HEK293 (cell line): ENCODE measurements around the gene LCN2.

Source experiments
- SETDB1 ChIP-seq: IDR thresholded peaks from one replicate; pipeline ENCODE4 v1.6.1; 2017; ENCODE audit warnings: mild to moderate bottlenecking, low read length, moderate library complexity, mixed read lengths; ENCODE audit not compliant: insufficient read length
- TCF7L2 ChIP-seq: IDR thresholded peaks from 2 replicates; pipeline ENCODE4 v1.6.1; 2011; ENCODE audit warnings: low read depth, mild to moderate bottlenecking, inconsistent platforms, low read length, moderate library complexity, borderline replicate concordance
- ZNF239 ChIP-seq: fragments of 450-650 bp; formaldehyde crosslinking; IDR thresholded peaks from 2 replicates; pipeline ENCODE4 v1.5.1; 2016; ENCODE audit warnings: missing biosample characterization, missing genetic modification characterization
- ZNF274 ChIP-seq, 2 experiments: fragments of 200-500 bp in 1 of 2; fragments of 450-650 bp in 1 of 2; sonication (Bioruptor generic) in 1 of 2; formaldehyde crosslinking in 1 of 2; IDR thresholded peaks; 2 replicates each; pipeline versions ENCODE4 v1.5.1 to v1.6.1; 2014 to 2016; ENCODE audit warnings: borderline replicate concordance in 1 of 2, inconsistent platforms in 1 of 2, low read length in 1 of 2, missing biosample characterization in 1 of 2, missing genetic modification characterization in 1 of 2
- ZNF302 ChIP-seq: fragments of 450-650 bp; formaldehyde crosslinking; IDR thresholded peaks from 2 replicates; pipeline ENCODE4 v1.5.1; 2016; ENCODE audit warnings: missing biosample characterization, missing genetic modification characterization, low read depth
- ZNF747 ChIP-seq: fragments of 450-650 bp; formaldehyde crosslinking; IDR thresholded peaks from 2 replicates; pipeline ENCODE4 v1.5.1; 2016; ENCODE audit warnings: missing biosample characterization, missing genetic modification characterization
- ZSCAN5A ChIP-seq: fragments of 450-650 bp; formaldehyde crosslinking; IDR thresholded peaks from 2 replicates; pipeline ENCODE4 v1.5.1; 2016; ENCODE audit warnings: missing biosample characterization, missing genetic modification characterization
- TF ChIP-seq, protein P1 (sequence below): fragments of 450-650 bp; formaldehyde crosslinking; IDR thresholded peaks from 2 replicates; pipeline ENCODE4 v1.5.1; 2016; ENCODE audit warnings: missing biosample characterization, missing genetic modification characterization

GRCh38 chr9:128125580-128126354 lies 23.5 kb upstream of the LCN2 start:
- TF ChIP-seq ZNF747 (tag by site-specific recombination) (no peak), TCF7L2 (no peak), ZNF274 (IDR thresholded peaks at IDR 0.05; ENCODE audit: low read length) (no peak), ZNF274 (tag by site-specific recombination; IDR thresholded peaks at IDR 0.05; ENCODE audit: borderline replicate concordance) (no peak), SETDB1 (no peak), ZSCAN5A (no peak), ZNF239 (tag by site-specific recombination) (no peak), ZNF302 (tag by site-specific recombination) (no peak)
- TF ChIP-seq, protein P1, sequence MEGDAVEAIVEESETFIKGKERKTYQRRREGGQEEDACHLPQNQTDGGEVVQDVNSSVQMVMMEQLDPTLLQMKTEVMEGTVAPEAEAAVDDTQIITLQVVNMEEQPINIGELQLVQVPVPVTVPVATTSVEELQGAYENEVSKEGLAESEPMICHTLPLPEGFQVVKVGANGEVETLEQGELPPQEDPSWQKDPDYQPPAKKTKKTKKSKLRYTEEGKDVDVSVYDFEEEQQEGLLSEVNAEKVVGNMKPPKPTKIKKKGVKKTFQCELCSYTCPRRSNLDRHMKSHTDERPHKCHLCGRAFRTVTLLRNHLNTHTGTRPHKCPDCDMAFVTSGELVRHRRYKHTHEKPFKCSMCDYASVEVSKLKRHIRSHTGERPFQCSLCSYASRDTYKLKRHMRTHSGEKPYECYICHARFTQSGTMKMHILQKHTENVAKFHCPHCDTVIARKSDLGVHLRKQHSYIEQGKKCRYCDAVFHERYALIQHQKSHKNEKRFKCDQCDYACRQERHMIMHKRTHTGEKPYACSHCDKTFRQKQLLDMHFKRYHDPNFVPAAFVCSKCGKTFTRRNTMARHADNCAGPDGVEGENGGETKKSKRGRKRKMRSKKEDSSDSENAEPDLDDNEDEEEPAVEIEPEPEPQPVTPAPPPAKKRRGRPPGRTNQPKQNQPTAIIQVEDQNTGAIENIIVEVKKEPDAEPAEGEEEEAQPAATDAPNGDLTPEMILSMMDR (tag by site-specific recombination) = no peak
